CD8-positive, alpha-beta memory T cell (primary cell): ENCODE data around the gene TDRD5. TPM values are rescaled to one million over a fixed set of nuclear protein-coding genes. Genes with fewer than 3 reads are reported as not detected.

Experiments
- CTCF ChIA-PET: fragments of 350-600 bp; sonication (Branson Sonifier 250); formaldehyde crosslinking; loops from one replicate; lab custom pipeline; 2021; ENCODE audit warnings: antibody characterized with exemption; lab: Charles Lee
- POLR2A ChIA-PET: fragments of 350-600 bp; sonication (Branson Sonifier 250); formaldehyde crosslinking; loops from one replicate; lab custom pipeline; 2021; ENCODE audit warnings: antibody characterized with exemption; lab: Charles Lee
- DNase-seq, 5 donors: peaks; one replicate each; pipeline versions ENCODE4 v3.0.0 to v3.0.0-alpha.2; 2020 to 2022; ENCODE audit warnings: mixed read lengths in 1 of 5
- H3K27ac ChIP-seq: one replicate; pipeline ENCODE4 v1.7.0; 2013; ENCODE audit warnings: low read depth, mild to moderate bottlenecking, low read length, moderate library complexity
- H3K27me3 ChIP-seq: 2 replicates; pipeline ENCODE4 v1.7.0; 2013; ENCODE audit warnings: low read length, mild to moderate bottlenecking; ENCODE audit not compliant: insufficient read depth, poor library complexity, severe bottlenecking
- H3K36me3 ChIP-seq: 2 replicates; pipeline ENCODE4 v1.7.0; 2013; ENCODE audit warnings: mild to moderate bottlenecking, low read length, moderate library complexity; ENCODE audit not compliant: insufficient read depth
- H3K4me1 ChIP-seq: 2 replicates; pipeline ENCODE4 v1.7.0; 2013; ENCODE audit warnings: mild to moderate bottlenecking, low read length, moderate library complexity; ENCODE audit not compliant: insufficient read depth
- H3K4me3 ChIP-seq: 2 replicates; pipeline ENCODE4 v1.7.0; 2013; ENCODE audit warnings: mild to moderate bottlenecking, low read length
- H3K9me3 ChIP-seq: 2 replicates; pipeline ENCODE4 v1.7.0; 2013; ENCODE audit warnings: mild to moderate bottlenecking, low read length
- H3K27ac Mint-ChIP-seq, 8 donors: one replicate each; pipeline ENCODE4 v1.8.0; 2020 to 2021; ENCODE audit warnings: mixed read lengths in 8 of 8, mild to moderate bottlenecking in 6 of 8, inconsistent platforms in 3 of 8, moderate library complexity in 3 of 8
- H3K27me3 Mint-ChIP-seq, 2 donors: one replicate each; pipeline ENCODE4 v1.8.0; 2020 to 2021; ENCODE audit warnings: mixed read lengths in 2 of 2, mild to moderate bottlenecking in 1 of 2, moderate library complexity in 1 of 2
- H3K36me3 Mint-ChIP-seq, 3 donors: one replicate each; pipeline ENCODE4 v1.8.0; 2020 to 2021; ENCODE audit warnings: mixed read lengths in 3 of 3, inconsistent platforms in 1 of 3, mild to moderate bottlenecking in 1 of 3
- H3K4me1 Mint-ChIP-seq, 3 donors: one replicate each; pipeline ENCODE4 v1.8.0; 2020 to 2021; ENCODE audit warnings: mixed read lengths in 3 of 3, inconsistent platforms in 1 of 3, mild to moderate bottlenecking in 1 of 3
- H3K4me3 Mint-ChIP-seq, 7 donors: one replicate each; pipeline ENCODE4 v1.8.0; 2020 to 2021; ENCODE audit warnings: mixed read lengths in 7 of 7, mild to moderate bottlenecking in 6 of 7, moderate library complexity in 4 of 7, inconsistent platforms in 2 of 7
- H3K9me3 Mint-ChIP-seq, 5 donors: one replicate each; pipeline ENCODE4 v1.8.0; 2020 to 2022; ENCODE audit warnings: mixed read lengths in 5 of 5, mild to moderate bottlenecking in 3 of 5, moderate library complexity in 2 of 5, inconsistent platforms in 1 of 5
- polyA plus RNA-seq: library from polyadenylated mRNA; unstranded; fragments of 300-500 nt; fragmentation: Illumina TruSeq; gene quantifications from one replicate; pipeline ENCODE4 v1.2.3, GENCODE V29; 2021
- total RNA-seq, 2 experiments: library from RNA; stranded (reverse); gene quantifications; one replicate each; pipeline ENCODE4 v1.2.3, GENCODE V29; 2021

TDRD5 gene
- total and polyA plus RNA-seq, 3 experiments from 2014 or later = not detected

- H3K27ac ChIP-seq = no peak overlapping the region
- DNase-seq = no peak
- Mint-ChIP-seq H3K4me1 (no peaks in the 10 kb centered on the region), H3K27me3 (no peaks in the 10 kb centered on the region), H3K9me3 (peaks cover 0 to 5% (median 0%) of the 10 kb centered on the region in 5 donors), H3K27ac (no peak overlapping the region), H3K36me3 (no peaks in the 10 kb centered on the region), H3K4me3 (no peak overlapping the region)
- H3K4me3 ChIP-seq = no peak overlapping the region
- H3K4me1 ChIP-seq = no peaks in the 10 kb centered on the region
- CTCF ChIA-PET = no interaction called here
- H3K9me3 ChIP-seq = no peaks in the 10 kb centered on the region
- no peaks in the 10 kb centered on the region for H3K36me3 ChIP-seq
- no peaks in the 10 kb centered on the region for H3K27me3 ChIP-seq
- POLR2A ChIA-PET = no interaction called here
Measured at GRCh38 chr1:179554427-179554826, 37.2 kb upstream of the TDRD5 start.

- H3K36me3 ChIP-seq = no peaks in the 10 kb centered on the region
- POLR2A ChIA-PET = no interaction called here
- Mint-ChIP-seq H3K27ac (no peak overlapping the region), H3K36me3 (no peaks in the 10 kb centered on the region), H3K9me3 (peaks cover 0 to 5% (median 0%) of the 10 kb centered on the region in 5 donors), H3K27me3 (peaks cover 0 to 2% of the 10 kb centered on the region in 2 donors), H3K4me3 (no peak overlapping the region), H3K4me1 (no peaks in the 10 kb centered on the region)
- no peak overlapping the region for H3K4me3 ChIP-seq
- no peak for DNase-seq
- no peak overlapping the region for H3K27ac ChIP-seq
- H3K4me1 ChIP-seq = no peaks in the 10 kb centered on the region
- no peaks in the 10 kb centered on the region for H3K27me3 ChIP-seq
- CTCF ChIA-PET = no interaction called here
- no peaks in the 10 kb centered on the region for H3K9me3 ChIP-seq
Measured at GRCh38 chr1:179558078-179558477, 33.6 kb upstream of the TDRD5 start.

GRCh38 chr1:179575497-179576314 lies 15.9 kb upstream of the TDRD5 start, which contains the start of gene NPHS2:
NPHS2 (minus strand) TSS chr1:179575948; CDS start chr1:179575864, 84 bp downstream.
- Histone ChIP-seq H3K9me3 (no peaks in the 10 kb centered on the region), H3K27ac (no peak within 1 kb of the TSS), H3K4me1 (no peaks in the 10 kb centered on the region), H3K4me3 (no peak within 1 kb of the TSS), H3K36me3 (no peaks in the 10 kb centered on the region), H3K27me3 (peaks cover 4% of the 10 kb centered on the region)
- Mint-ChIP-seq H3K9me3 (peaks cover 0 to 7% (median 3%) of the 10 kb centered on the region in 5 donors), H3K4me3 (no peak within 1 kb of the TSS), H3K27me3 (peaks cover 25 to 65% of the 10 kb centered on the region in 2 donors), H3K27ac (peak within 1 kb of the TSS in 1 of 8 donors; percentile 17), H3K36me3 (no peaks in the 10 kb centered on the region), H3K4me1 (peaks cover 0 to 7% (median 7%) of the 10 kb centered on the region in 3 donors)
- ChIA-PET CTCF (no interaction called here), POLR2A (no interaction called here)
- DNase-seq = no peak

- no peak overlapping the region for H3K27ac ChIP-seq
- Mint-ChIP-seq H3K9me3 (peaks cover 0 to 7% (median 3%) of the 10 kb centered on the region in 5 donors), H3K36me3 (no peaks in the 10 kb centered on the region), H3K27me3 (peaks cover 25 to 65% of the 10 kb centered on the region in 2 donors), H3K4me3 (no peak overlapping the region), H3K27ac (no peak overlapping the region), H3K4me1 (peaks cover 0 to 7% (median 7%) of the 10 kb centered on the region in 3 donors)
- no peaks in the 10 kb centered on the region for H3K4me1 ChIP-seq
- peaks cover 4% of the 10 kb centered on the region for H3K27me3 ChIP-seq
- POLR2A ChIA-PET = no interaction called here
- CTCF ChIA-PET = no interaction called here
- H3K36me3 ChIP-seq = no peaks in the 10 kb centered on the region
- no peak for DNase-seq
- no peaks in the 10 kb centered on the region for H3K9me3 ChIP-seq
- no peak overlapping the region for H3K4me3 ChIP-seq
Measured at GRCh38 chr1:179576509-179576908, 15.1 kb upstream of the TDRD5 start.

- H3K9me3 ChIP-seq = no peaks in the 10 kb centered on the region
- H3K27ac ChIP-seq = no peak overlapping the region
- DNase-seq = no peak
- Mint-ChIP-seq H3K36me3 (no peaks in the 10 kb centered on the region), H3K27me3 (peaks cover 16 to 52% of the 10 kb centered on the region in 2 donors), H3K9me3 (peaks cover 0 to 3% (median 0%) of the 10 kb centered on the region in 5 donors), H3K4me3 (no peak overlapping the region), H3K27ac (no peak overlapping the region), H3K4me1 (no peaks in the 10 kb centered on the region)
- no peaks in the 10 kb centered on the region for H3K4me1 ChIP-seq
- no peak overlapping the region for H3K4me3 ChIP-seq
- no peaks in the 10 kb centered on the region for H3K27me3 ChIP-seq
- no peaks in the 10 kb centered on the region for H3K36me3 ChIP-seq
- ChIA-PET POLR2A (no interaction called here), CTCF (no interaction called here)
Measured at GRCh38 chr1:179583771-179584320, 7.8 kb upstream of the TDRD5 start.

GRCh38 chr1:179586107-179586823 lies 5.4 kb upstream of the TDRD5 start:
- H3K36me3 Mint-ChIP-seq = peaks cover 0 to 3% (median 0%) of the 10 kb centered on the region in 3 donors
- no peak overlapping the region for H3K27ac Mint-ChIP-seq
- H3K27me3 Mint-ChIP-seq = peaks cover 23 to 57% of the 10 kb centered on the region in 2 donors
- no peaks in the 10 kb centered on the region for H3K36me3 ChIP-seq
- no peak for DNase-seq
- no peaks in the 10 kb centered on the region for H3K9me3 ChIP-seq
- no peak overlapping the region for H3K4me3 Mint-ChIP-seq
- POLR2A ChIA-PET = no interaction called here
- H3K4me3 ChIP-seq = no peak overlapping the region
- no peaks in the 10 kb centered on the region for H3K4me1 ChIP-seq
- no peak overlapping the region for H3K27ac ChIP-seq
- no peaks in the 10 kb centered on the region for H3K27me3 ChIP-seq
- peaks cover 0 to 3% (median 2%) of the 10 kb centered on the region in 5 donors for H3K9me3 Mint-ChIP-seq
- no peaks in the 10 kb centered on the region for H3K4me1 Mint-ChIP-seq
- CTCF ChIA-PET = no interaction called here

GRCh38 chr1:179587336-179587735 lies 4.3 kb upstream of the TDRD5 start:
- Mint-ChIP-seq H3K27me3 (peaks cover 26 to 54% of the 10 kb centered on the region in 2 donors), H3K27ac (no peak overlapping the region), H3K4me1 (no peaks in the 10 kb centered on the region), H3K36me3 (peaks cover 0 to 3% (median 0%) of the 10 kb centered on the region in 3 donors), H3K9me3 (peaks cover 0 to 3% (median 2%) of the 10 kb centered on the region in 5 donors), H3K4me3 (no peak overlapping the region)
- Histone ChIP-seq H3K4me3 (no peak overlapping the region), H3K27me3 (no peaks in the 10 kb centered on the region), H3K27ac (no peak overlapping the region), H3K36me3 (no peaks in the 10 kb centered on the region), H3K9me3 (no peaks in the 10 kb centered on the region), H3K4me1 (no peaks in the 10 kb centered on the region)
- no peak for DNase-seq
- POLR2A ChIA-PET = no interaction called here
- CTCF ChIA-PET = no interaction called here
